NCI-H1105 (cell line): Measurements from ENCODE around the gene SELENOK.

ENCODE experiments used
- DNase-seq: peaks from one replicate; lab custom pipeline; 2025; lab: John Stamatoyannopoulos, UW

The SELENOK gene

DNA sequence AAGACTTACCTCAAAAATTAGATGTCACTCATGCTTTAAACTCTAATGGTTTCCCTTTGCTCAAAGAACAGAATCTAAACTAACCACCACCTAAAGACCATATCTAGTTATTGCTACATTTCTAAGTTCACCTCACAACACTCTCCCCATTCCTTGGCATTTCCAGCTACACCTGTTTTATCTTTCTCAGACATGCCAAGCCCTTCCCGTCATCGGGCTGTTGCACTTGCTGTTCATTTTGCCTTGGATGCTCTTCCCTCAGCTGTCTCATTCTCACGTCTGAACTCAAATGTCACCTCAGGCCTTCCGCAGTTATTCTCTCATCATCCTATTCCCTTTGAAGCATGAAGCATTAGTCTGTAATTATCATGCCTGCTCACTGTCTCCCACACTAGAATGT is 8.7 kb downstream of the SELENOK start:
- DNase-seq = no peak

DNA sequence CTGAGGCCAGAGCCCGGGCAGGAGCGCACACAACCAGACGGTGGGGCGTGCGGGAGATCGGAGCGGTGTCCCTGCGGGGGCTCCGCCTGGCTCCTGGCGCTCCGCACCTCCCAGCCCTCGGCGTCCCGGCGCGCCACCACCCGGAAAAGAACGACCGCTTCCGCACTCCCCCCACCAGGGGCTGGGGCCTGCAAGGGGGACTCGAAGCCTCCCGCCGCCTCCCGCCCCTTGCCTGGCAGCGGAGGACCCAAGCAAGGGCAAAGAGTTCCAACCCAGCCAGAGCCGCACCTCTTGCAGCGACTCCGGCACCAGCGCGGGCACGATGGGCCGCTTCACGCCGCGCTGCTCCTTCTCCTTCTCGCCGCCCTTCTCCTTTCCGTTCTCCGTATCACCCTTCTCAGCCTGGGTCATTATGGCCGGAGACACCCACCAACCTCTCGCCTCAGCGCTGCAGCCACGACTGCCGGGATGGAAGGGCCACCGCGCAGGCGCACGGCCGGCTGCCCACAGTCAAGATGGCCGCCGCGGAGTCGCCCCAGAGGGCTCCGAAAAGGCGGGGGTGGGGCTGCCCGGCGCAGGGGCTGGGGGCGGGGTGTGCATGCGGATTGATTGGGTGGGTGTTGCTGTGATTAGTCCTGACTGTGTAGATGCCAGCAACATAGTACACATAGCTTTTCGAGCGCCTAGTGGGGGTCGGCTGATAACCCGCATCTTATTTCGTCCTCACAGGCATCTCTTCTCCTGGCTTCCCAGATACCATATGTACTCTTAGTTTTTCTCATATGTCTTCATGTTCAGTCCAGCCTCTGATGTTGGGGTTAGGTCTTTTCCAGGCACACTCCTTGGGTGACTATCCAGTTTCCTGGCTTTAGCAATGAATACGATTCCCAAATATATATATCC is 9.7 kb downstream of the SELENOK start, which contains the start of gene ACTR8:
Gene ACTR8, minus strand, starts transcription at position 462 of the 903 bp plus-strand sequence. Its CDS starts 51 bp downstream, at position 411.
- DNase-seq = peak; percentile 77

DNA sequence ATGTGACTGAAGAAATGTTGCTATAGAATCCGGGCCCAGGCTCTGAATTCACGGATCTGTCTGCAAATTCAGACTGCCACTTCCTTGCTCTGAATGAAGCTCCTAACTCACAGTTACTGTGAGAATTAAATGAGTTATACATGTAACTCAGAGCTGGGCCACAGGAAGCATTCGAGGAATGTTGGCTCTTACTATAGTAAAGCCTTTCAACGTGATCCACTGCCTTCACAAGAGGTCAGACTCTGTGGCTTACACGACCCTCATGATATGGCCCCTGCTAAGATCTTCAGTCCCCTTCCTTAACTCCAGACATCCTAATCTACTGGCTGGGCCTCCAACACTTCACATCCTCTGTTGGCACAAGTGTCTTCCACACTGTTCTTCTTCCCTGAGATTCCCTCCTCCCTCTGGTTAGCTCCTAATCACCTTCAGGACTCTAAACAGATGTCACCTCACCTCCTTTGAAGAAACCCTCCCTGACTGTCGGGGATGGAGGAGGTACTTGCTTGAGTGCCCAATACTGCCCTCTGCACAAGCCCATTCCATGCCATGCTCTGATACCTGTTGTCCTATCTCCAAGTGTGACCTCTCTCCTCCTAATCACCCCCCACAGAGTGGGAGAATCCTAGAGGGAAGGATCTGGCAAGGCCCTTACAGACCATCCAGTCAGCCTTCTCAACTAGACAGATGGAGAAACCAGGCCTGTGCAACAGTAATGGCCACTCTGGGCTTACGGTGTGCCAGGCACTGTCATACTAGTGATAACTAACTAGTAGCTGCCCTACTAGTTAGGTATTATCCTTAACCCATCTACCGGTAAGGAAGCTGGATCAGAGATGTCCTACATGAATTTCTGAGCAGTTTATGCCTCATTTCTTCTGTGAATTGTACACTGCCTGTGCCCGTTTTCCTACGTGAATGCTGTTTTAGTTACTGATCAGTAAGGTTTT is 11.0 kb downstream of the SELENOK start:
- no peak for DNase-seq

DNA sequence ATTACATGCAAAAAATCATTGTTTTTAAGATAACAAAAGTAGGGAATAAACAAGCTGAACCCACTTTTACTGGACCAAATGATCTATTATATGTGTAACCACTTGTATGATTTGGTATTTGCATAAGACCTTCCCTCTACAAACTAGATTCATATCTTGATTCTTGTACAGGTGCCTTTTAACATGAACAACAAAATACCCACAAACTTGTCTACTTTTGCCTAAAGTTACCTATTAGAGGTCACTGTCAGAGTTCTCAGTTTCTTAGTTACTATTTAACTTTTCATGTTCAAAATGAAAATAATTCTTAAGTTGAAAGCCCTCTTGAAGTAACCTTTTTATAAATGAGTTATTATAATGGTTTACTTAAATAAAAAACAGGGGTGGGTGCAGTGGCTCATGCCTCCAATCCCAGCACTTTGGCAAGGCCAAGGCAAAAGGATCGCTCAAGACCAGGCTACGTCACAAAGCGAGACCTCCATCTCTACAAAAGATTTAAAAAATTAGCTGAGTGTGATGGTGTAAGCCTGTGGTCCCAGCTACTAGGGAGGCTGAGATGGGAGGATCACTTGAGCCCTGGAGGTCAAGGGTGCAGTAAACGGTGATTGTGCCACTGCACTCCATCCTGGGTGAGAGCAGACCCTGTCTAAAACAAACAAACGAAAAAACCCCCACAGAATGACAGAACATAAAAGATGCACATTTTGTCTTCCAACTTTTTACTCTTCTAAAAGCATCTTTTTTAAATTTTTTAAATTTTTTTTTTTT is 25.7 kb downstream of the SELENOK start:
- DNase-seq = no peak

DNA sequence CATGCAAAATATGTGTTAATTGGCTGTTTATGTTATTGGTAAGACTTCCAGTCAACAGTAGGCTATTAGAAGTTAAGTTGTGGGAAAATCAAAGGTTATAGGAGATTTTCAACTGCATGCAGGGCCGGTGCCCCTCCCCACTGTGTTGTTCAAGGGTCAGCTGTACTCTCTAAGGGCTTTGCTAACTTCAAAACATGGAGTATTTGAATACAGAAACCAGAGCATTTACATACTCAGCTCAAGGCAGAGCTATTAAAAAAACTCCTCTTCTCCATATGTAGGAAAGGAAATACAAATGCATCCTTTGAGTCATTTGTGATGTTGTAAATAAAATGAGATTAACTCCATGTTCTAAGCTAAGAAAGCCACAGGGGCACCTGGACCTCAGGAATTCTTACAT is 28.5 kb downstream of the SELENOK start:
- DNase-seq = no peak

DNA sequence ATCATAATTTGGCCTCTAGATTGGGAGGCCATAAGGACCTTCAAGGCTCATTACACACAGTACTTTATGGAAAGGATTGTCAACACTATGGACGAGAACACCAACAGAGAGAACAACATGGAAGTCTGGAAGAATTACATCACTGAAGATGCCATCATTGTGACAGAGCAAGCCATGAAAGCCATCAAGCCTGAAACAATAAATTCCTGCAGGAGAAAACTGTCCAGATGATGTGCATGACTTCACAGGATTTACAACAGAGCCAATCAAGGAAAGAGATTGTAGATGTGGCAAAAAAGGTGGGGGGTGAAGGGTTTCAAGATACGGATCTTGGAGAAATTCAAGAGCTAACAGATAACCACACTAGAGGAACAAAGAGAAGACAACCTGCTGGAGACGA is 29.4 kb downstream of the SELENOK start:
- DNase-seq = no peak

DNA sequence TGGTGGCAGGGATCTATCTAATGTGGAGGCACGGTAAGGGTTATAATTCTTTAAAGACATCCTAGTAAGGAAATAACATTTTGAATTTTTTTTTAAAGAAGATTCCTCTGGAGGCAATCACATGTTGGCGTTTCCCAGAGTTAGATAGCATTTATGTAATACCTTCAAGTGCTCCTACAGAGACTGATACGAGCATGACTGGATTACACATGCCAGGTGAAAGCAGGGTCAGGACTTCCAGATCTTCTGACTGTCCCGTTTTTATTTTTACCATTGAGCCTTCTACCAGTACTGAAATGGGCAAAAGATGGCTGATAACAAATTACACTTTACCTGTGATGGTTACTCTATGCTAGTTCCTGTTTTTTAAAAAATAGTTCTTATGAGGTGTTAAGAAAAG is 31.5 kb downstream of the SELENOK start:
- DNase-seq = no peak

DNA sequence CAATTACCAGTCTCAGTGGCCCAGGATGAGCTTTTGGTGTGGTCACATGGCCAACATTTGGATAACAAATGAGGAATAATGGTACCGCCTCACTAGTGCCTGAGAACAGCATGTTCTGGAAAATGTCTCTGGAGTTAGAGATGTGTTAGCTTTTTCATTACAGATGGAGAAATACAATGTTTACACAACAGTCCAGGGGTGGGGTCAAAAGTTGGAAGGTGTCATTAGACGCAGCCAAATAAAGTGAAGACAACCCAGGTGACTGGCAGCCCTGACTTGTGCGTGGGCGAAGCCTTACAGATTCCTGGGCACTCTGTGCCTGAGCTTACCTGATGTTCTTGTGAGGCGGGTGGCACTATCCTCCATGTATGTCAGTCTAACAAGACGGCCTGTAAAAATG is 32.5 kb downstream of the SELENOK start:
- DNase-seq = no peak

DNA sequence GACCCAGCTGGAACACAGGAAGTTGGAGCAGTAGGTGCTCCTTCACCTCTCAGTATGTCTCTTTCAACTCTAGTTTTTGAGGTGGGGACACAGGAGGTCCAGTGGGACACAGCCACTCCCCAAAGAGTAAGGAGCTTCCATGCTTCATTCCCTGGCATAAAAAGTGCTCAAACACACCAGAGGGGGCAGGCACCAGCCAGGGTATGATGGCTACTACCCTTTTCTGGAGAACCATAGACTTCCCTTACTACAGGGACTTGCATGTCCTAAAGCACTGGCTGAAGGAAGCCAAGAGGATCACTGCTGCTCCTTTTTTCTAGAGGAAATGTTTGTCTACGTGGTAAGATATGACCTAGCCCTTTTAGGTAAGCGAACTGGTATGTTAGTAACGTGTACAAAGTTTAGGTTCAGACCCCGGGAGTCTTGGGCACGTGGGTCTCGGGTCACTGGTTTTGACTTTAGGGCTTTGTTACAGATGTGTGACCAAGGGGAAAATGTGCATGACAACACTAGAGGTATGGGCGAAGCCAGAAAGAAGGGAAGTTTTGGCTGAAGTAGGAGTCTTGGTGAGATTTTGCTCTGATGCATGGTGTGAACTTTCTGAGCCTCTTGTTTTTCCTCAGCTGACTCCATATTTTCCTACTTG is 33.4 kb downstream of the SELENOK start:
- DNase-seq = no peak

DNA sequence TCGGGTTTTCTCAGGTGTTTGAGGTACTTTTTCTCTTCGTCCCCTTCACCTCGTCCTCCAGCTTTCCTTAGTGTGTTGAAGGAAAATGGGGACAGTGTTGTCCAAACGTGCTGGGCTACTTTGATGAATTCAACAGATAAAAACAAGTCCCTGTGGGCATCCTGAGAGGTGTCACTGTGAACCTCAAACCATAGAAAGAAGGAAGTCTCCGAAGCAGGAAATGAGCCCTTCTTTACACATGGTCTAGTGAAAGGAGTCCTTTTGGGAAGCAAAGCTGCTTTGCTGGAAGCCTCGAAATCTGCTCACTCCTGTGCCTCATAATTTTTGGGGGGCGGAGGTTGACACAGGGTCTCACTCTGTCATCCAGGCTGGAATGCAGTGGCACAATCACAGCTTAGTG is 34.7 kb downstream of the SELENOK start:
- DNase-seq = no peak

DNA sequence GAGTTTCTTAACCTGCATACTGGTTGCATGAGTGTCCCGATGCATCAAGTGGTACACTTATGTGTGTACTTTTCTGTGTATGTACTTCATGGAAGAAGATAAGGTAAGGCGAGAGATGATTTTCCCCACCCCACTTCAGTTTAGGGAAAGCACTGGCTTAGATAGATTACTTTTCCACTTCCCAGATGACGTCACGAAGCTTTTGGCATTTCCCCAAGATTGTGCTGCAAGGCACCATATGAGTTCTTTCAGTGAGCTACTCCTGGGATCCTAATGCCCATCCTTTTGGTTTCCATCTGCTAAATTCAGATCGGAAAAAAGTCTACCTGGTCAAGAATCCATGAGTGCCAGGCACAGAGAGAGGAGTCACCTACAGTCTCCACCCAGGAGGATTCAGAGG is 40.8 kb downstream of the SELENOK start:
- no peak for DNase-seq

DNA sequence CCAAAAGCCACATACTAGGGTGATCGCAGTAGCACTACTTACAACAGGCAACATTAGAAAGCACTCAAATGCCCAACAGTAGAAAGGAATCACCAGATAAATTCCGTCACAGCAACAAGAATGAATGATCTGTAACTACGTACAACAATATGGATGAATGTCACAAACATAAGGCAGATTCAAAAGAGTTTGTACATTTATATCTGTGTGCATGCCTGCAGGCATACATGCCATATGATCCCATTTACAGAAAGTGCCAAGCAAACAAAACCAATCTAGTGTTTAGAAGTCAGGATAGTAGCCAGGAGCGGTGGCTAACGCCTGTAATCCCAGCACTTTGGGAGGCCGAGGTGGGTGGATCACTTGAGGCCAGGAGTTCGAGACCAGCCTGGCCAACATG is 41.7 kb downstream of the SELENOK start:
- no peak for DNase-seq

DNA sequence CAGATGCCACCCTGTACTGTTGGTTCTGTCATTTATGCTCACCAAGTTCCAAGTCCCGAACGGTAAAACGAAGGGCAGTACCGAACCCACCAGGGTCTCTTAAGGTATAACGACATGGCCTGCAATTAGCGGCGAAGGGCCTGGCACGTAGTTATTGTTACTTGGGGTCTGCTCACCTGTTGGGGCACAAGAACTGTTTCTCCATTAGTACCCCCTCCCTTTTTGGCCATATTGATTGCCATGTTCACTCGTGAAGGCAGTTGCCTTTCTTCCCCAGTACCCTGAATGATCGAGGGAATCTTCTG is 44.9 kb downstream of the SELENOK start:
- no peak for DNase-seq

DNA sequence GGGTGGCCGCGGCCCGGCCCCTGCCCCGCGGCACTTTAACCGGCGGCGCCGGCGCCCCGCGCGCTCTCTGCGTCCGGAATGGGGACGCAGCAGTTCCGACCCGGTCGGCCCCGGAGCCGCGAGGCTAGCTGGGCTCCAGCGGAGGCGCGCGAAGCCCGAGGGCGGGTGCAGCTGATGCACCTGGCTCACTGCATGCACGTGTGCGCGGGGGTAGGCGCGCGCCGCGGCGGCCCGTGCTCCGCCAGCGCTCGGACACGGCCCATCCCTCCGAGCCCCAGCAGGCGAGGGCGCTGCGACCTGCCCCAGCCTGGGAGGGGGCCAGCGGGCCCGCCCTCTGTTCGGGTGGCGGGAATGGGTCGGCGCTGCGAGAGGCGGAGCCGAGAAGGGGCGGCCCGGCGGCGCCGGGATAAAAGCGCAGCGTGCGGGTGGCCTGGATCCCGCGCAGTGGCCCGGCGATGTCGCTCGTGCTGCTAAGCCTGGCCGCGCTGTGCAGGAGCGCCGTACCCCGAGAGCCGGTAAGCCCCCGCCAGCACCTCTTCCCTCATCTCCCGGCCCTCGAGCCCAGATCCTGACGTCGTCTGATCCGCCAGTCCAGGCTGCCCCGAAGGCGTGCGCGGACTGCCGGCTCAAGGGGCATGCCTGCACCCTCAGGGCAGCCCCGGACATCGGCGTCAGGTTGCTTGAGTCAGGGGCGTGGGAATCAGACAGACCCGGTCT is 45.4 kb downstream of the SELENOK start, which contains the start of the genes CHDH and IL17RB:
Gene CHDH, minus strand, starts transcription at position 286 of the 717 bp plus-strand sequence. CDS start 22,411 bp downstream, outside the sequence.
Gene IL17RB, plus strand, starts transcription at position 435 of the 717 bp plus-strand sequence. Its CDS starts 21 bp downstream, at position 456.
- DNase-seq = peak; percentile 18

DNA sequence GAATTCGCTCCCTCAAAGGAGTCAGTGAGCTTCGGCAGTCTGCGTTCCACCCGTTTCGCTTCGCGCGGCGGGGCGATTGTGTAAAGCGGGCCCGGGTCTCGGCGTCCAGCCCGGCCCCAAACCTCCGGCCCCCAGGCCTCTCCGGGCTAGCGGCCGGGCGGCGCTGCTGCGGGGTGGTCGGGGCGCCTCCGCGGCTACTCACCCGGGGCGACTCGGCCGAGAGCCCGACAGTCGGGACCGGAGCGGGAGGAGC is 45.9 kb downstream of the SELENOK start:
- DNase-seq = no peak

DNA sequence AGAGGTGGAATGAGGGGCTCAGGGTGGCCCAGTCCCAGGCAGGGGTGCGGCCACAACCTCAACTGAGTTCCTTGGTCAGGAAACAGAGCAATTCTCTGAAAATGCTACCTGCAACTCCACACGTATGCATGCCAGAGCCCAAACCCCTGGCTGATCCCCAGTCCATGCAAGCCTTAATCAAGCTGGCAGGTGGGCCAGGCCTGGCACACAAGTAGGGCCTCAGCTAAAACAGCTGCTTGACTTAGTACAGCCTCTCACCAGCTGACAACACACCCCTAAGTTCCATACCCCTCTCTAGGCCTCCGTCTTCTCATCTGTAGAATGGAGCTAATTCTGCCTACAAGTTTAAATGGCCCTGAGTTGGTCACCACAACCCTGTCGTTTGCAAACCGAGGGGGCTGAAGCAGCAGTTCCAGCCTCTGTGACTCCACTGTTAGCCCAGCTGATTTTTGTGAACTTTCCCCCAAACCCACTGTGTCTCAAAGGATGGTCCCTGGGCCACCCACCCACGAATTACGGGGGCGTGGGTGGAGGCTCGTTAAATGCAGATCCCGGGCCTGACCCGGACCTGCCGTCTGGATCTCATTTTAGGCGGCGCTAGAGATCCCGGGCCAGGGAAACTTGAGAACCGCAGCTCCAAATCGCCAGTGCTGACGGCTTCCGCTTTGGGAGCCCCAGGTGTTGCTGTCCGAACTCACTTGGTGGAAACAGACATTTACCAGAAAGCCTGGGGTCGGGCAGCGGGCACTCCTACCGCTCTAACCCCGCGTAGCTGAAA is 46.4 kb downstream of the SELENOK start:
- no peak for DNase-seq

DNA sequence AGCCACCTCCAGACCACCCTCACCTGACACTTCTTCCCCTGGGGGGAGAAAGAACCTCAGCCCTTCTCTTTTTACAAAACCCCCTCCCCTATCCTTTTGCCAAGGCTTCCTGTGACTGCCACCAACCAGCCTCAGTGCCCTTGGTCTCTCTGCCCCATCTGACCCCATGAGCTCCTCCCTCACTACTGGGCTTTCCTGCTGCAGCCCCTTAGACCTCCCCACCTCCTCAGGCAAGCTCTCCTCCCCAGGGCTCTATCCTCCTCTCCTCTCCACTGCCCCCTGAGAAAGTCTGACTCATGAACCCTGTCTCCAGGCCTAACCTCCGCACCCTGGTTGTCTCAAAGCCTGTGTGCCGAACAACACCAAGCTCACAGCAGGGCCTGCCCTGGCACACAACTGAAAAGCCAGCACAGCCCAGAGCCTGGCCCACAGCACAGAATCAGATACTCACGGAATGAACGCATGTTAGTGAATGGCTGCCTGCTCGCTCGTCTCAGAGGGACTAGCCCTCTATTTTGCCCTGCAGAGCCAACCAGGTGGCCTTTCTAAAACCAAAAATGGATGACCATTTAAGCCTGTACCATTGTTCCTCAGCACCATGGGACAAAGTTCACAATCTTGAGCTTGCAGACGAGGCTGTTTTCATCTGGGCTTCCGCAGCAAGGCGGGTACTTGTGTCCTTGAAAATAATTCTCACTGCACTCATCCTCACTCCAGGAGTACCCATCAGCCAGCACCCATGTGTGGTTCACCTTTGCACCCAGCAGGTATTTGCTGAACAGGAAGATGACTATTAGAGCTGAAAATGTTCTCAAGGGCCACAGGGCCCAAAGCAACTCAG is 47.2 kb downstream of the SELENOK start:
- no peak for DNase-seq

DNA sequence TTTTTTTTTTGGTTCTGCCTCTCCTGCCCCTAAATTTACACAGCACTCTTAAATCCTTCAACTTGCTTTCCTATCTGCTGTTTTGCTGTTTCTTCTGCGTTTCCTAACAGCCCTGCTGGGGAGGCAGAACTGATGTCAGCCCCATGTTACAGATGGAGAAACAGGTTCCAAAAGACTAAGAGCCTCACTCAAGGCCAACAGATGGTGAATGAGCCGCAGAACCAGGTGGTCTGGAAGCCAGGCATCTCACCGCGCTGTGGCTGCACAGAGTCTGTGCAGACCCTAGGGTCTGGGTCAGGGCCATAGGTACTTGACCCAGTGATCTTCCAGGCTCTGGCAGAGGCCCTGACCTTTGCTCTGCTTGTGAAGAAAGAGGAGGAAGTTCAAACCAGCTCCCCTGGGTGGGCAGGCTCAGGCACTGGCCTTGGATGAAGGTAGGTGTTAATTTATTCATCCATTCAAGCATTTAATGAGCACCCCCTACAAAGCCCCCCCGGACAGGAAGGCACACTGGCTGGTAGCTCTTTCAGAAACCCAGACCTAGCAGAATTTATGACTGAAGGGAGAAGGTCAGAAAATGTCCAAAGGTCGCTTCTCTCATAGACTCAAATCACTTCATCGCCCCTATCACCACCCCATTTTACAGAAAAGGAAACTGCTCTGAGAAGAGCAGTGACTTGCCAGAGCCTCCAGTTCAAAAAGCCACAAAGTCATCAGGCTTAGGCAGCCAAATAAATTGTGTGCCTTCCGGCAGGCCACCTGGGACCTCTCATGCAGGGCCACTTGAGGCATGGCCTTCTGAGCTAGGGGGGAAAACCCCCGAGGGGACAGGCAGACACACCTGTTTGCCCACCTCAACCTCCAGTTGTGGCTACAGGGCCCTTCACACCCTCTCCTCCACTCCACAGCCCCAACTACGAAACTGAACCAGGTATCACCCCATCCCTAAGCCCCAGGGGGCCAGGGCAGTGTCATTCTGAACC is 48.2 kb downstream of the SELENOK start:
- DNase-seq = no peak
